GM19455 (cell line): Measurements from ENCODE around the gene EIF4G3.

Experiments
- ATAC-seq: cut with Tn5 transposase; IDR thresholded peaks from one replicate; pipeline ENCODE4 v1.9.1; 2021; ENCODE audit not compliant: unreplicated experiment

EIF4G3 gene

DNA sequence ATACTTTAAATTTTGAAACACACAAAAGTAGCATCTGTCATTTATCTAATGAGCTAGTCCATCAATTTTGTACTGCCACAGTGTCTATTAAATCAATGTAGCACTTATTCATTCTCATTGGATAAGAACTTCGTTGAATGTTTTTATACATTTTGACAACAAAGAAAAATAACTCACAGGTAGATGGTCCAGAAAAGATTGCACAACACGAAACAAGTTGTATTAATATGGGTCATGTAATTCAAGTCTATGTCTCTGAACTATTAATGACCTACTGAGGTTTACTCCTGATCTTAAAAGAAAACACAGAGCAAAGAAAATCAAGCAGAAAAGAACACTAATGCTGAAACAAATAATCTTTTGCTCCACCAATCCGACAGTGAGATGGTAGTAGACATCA lies 404.9 kb downstream of the EIF4G3 start:
- no peak for ATAC-seq

DNA sequence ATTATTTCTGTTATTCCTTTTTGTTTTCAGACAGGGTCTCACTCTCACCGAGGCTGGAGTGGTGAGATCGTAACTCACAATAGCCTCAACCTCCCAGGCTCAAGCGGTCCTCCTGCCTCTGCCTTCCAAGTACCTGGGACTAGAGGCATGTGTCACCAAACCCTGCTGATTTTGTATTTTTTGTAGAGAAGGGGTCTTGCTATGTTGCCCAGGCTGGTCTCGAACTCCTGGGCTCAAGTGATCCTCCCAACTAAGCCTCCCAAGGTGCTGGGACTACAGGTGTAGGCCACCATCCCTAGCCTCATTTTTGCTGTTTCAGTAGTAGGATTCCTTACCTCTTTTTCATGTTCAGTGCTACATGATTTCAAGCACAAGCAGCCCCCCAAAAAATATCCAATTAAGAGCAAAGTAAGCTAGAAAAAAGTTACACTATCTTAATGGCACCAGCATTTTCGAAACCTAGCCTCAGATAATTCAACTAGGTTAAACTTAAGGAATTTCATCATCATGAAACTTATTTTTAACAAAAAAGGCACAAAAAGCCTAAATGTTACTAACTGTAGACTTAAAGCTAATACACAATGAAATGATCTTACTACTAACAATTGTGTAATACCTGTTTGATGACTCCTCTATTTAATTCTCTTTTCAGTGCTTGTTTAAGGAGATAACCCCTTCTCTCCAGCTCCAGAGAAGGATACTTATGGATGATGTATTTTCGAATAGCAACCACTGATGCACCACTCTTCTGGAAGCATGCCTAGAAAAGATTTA lies 406.2 kb downstream of the EIF4G3 start:
- ATAC-seq, result no peak

DNA sequence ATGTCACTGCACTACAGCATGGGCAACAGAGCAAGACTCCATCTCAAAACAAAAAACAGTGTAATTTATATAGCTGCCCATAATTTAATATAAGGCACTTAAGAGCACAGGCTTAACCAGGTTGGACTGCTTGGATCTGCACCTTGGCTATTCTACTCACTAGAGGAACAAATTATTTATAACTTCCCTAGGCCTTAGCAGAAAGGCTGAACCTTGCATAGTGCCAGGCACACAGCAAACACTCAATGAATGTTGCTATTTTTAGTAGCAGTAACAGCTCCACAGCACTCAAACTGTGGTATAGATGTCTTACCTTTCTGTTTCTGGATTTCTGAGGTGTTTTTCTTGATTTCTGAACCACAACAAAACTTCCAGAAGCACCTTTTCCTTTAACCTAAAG lies 409.4 kb downstream of the EIF4G3 start:
- ATAC-seq, result no peak

DNA sequence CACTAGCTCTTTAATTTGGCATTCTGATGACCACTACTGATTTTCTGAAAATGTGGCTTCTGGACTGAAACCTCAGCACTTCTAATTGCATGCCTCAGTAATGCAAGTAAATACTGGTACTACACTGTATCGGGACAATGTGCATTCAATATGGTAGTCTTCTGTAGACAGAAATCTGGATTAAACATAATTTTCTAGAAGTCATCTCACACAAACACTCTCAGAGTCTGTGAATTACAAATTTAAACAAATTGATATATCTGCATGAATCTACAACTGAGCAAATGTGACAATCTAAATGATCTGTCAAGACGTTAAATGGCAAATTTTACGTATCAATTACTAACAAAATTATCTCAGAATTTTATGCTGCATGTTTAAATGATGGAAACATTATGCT lies 413.3 kb downstream of the EIF4G3 start:
- no peak for ATAC-seq

DNA sequence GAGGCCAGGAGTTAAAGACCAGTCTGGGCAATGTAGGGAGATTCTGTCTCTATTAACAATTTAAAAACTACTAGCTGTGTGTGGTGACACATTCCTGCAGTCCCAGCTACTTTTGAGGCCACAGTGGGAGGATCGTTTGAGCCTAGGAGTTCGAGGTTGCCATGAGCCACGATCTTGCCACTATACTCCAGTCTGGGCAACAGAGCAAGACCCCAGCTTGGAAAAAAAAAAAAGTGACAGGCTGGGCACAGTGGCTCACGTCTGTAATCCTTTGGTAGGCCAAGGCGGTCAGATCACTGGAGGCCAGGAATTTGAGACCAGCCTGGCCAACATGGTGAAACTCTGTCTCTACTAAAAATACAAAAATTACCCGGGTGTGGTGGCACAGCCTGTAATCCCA lies 416.4 kb downstream of the EIF4G3 start:
- ATAC-seq, result no peak
